GM12801 (cell line): ENCODE results near the gene ZNF469.

Experiments
- TF ChIP-seq, protein P1 (sequence below): IDR thresholded peaks from one replicate; pipeline ENCODE4 v1.5.1; 2011; ENCODE audit warnings: control low read depth; ENCODE audit not compliant: insufficient read length; ENCODE audit errors: extremely low read depth

ZNF469 gene

GRCh38 chr16:88378401-88378800, 4.4 kb upstream of the ZNF469 start:
- TF ChIP-seq, protein P1, sequence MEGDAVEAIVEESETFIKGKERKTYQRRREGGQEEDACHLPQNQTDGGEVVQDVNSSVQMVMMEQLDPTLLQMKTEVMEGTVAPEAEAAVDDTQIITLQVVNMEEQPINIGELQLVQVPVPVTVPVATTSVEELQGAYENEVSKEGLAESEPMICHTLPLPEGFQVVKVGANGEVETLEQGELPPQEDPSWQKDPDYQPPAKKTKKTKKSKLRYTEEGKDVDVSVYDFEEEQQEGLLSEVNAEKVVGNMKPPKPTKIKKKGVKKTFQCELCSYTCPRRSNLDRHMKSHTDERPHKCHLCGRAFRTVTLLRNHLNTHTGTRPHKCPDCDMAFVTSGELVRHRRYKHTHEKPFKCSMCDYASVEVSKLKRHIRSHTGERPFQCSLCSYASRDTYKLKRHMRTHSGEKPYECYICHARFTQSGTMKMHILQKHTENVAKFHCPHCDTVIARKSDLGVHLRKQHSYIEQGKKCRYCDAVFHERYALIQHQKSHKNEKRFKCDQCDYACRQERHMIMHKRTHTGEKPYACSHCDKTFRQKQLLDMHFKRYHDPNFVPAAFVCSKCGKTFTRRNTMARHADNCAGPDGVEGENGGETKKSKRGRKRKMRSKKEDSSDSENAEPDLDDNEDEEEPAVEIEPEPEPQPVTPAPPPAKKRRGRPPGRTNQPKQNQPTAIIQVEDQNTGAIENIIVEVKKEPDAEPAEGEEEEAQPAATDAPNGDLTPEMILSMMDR, result no peak

- TF ChIP-seq, protein P1, result no peak
Measured at GRCh38 chr16:88378836-88379693, 3.7 kb upstream of the ZNF469 start.

DNA sequence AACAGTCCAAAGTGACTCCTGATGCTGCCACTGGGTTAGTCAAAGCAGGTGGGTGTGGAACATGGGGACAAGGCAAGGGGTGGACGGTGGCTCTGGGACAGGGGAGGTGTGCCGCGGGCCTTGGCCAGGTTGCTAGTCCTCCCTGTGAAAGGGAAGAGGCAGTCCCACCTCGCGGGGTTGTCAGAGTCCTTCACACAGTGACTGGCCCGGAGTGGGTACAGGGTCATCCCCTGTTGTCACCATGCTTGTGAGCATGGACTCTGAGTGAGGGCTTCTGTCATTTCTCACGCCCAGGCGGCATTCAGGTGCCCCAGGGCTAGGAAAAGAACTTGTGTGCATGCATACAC, 3.1 kb upstream of the ZNF469 start:
- TF ChIP-seq, protein P1, result no peak

- TF ChIP-seq, protein P1, result no peak
Measured at GRCh38 chr16:88380099-88380498, 2.7 kb upstream of the ZNF469 start.

GRCh38 chr16:88380619-88381018, 2.1 kb upstream of the ZNF469 start:
- TF ChIP-seq, protein P1, result no peak

DNA sequence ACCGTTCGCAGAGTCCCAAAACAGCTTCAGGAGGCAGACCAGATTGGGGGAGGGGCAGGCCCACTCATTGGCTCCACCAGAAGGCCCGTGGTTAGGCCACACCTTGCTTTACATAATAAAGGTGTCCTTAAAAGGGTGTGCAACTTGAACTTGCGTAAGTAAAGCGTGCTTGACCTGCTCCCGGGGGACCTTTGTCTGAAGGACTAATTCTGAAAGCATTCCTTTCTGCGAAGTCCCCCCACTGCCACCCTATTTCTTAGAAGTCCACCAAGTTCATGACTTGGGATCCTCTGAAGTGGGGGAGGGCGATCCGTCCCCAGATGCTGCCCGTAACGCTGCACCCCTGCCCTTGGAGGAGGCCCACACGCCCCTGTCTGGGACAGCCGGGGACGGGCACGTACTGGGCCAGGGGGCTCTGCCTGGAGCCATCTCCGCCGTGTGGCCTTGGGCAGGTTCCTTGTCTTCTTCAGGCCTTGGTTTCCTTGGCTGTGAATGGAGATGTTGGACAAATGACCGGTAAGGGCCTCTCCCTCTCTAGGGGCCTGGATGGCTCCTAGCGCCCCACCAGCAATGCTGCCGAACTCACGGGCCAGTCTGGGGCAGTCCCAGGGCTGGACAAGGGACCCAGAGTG, 823 bp upstream of the ZNF469 start:
- TF ChIP-seq, protein P1, result no peak

DNA sequence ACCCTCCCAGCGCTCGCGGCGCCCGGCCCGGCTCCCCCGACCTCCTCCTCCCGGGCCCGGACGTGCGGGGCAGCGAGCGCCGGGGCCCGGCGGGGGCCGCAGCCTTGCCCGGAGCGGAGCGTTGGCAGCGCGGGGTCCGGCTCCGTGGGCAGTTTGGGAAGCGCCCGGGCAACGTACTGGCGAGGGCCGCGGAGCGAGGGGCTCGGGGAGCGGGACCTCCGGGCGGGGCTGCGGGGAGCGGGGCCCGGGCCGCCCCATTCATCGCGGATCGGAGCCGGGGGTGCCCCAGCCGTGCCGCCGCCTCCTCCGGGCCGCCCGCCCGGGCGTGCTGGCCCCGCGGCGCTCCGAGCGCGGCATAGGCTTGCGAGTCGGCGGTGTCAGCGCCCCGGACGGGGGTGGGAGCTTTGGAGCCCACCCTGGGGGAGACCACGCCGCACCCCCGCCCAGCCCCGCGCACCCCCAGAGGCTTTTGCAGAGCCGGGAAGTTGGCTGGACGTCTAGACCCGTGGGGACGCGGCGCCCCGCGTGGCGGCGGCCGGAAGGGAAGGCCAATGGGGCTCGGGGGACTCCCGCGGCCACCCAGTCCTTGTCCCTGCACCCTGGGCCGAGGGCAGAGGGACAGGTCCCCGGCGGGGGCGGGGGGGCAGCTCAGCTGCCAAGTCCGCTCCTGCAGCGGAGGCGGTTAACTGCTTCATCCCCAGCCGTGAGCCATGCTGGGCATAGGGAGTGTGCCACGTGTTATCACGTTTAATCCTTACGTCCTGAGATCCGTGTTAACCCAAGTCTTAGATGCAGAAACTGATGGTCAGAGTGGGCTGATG, 852 bp downstream of the ZNF469 start:
- TF ChIP-seq, protein P1, result no peak
